H1 (cell line): ENCODE data around the gene CLDN9. TPM values are rescaled to one million over a fixed set of nuclear protein-coding genes. Genes with fewer than 3 reads are reported as not detected.

ENCODE experiments used
- CREB1 ChIP-seq: IDR thresholded peaks from 2 replicates; pipeline ENCODE4 v1.6.1; 2012; ENCODE audit warnings: inconsistent platforms
- HDAC2 ChIP-seq, 2 experiments: fragments of 300-600 bp in 1 of 2; sonication (generic) in 1 of 2; IDR thresholded peaks; 2 replicates each; pipeline ENCODE4 v1.6.1; 2011 to 2012; ENCODE audit warnings: low read depth in 2 of 2, low read length in 2 of 2, mild to moderate bottlenecking in 2 of 2, moderate library complexity in 2 of 2, borderline replicate concordance in 1 of 2, inconsistent platforms in 1 of 2
- JUN ChIP-seq: IDR thresholded peaks from 2 replicates; pipeline ENCODE4 v1.6.1; 2011; ENCODE audit warnings: low read depth, mild to moderate bottlenecking, improper control_type of control experiment, low read length
- polyA plus RNA-seq, 7 experiments: library from polyadenylated mRNA; depleted of rRNA in 3 of 7; stranded (reverse) in 5 of 7; unstranded in 2 of 7; fragments of >200 nt in 5 of 7; fragments of 200-250 nt in 2 of 7; gene quantifications; 1 replicate in 5 of 7; 2 replicates in 1 of 7; 4 replicates in 1 of 7; pipeline versions ENCODE4 v1.2.1 to v1.2.3, GENCODE V29; 2011 to 2013; ENCODE audit warnings: missing spikeins in 2 of 7, mixed read lengths in 2 of 7
- total RNA-seq: library from RNA; stranded (reverse); fragmentation: NEBNext Ultra II Directional; extraction: Animal tissue kit (Norgen Biotek cat#: 25700); gene quantifications from 2 replicates; pipeline ENCODE4 v1.2.1, GENCODE V29; 2021

Gene CLDN9
- total and polyA plus RNA-seq, 2 of the 8 experiments (the other 6 are each of a cell fraction or from before 2014, with no cell fraction given): 0.60 to 0.89 TPM

- TF ChIP-seq CREB1: no peak
- TF ChIP-seq HDAC2 (IDR thresholded peaks at IDR 0.05; ENCODE audit: borderline replicate concordance in 1 of 2, low read depth in 2 of 2, low read length in 2 of 2): no peak
- no peak for TF ChIP-seq JUN
Measured at GRCh38 chr16:3013491-3013951, 798 bp downstream of the CLDN9 start (continued).
